GM19467 (cell line): ENCODE data around the gene RB1.
"Not testable (repeated sequence)": the region's sequence is repeated elsewhere in the genome, so short reads cannot be mapped to it uniquely, and the experiment has no call there.

Source experiments
- ATAC-seq: cut with Tn5 transposase; IDR thresholded peaks from one replicate; pipeline ENCODE4 v1.9.1; 2021; ENCODE audit warnings: mild to moderate bottlenecking, moderate library complexity; ENCODE audit not compliant: unreplicated experiment

Gene RB1

DNA sequence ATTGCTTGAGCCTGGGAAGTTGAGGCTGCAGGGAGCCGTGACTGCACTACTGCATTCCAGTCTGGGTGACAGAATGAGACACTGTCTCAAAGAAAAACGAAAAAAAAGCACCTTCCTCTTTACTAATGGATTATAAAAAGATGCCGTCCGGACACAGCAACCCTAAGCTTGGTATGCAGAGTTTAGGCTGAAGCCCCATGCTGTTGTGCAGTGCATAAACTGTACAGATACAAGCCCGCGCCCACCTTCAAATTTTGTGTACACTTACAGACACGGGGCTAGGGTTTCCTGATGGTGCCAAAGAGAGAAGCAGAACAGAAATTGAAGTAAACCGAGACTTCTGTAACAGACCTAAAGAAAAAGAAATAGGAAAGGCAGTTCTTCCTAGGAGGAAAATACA, 100.4 kb downstream of the RB1 start:
- ATAC-seq, result no peak

DNA sequence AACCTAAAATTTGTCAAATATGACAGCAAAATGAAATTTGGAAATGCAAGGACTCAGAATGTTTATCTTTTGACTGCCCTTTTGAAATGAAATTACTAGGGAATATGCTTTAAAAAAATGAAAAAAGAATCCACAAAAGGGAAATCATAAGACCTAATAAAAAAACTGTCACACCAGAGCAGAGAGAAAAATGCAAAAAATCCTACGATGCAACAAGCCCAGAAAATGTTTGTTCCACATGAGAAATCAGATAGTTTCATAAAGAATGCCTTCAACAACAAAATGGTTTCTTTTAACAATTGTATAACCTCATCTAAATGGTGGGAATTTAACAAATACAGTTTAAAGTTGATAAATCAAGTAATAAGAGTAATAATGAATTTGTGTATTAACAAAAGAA, 101.4 kb downstream of the RB1 start:
- ATAC-seq, result no peak

DNA sequence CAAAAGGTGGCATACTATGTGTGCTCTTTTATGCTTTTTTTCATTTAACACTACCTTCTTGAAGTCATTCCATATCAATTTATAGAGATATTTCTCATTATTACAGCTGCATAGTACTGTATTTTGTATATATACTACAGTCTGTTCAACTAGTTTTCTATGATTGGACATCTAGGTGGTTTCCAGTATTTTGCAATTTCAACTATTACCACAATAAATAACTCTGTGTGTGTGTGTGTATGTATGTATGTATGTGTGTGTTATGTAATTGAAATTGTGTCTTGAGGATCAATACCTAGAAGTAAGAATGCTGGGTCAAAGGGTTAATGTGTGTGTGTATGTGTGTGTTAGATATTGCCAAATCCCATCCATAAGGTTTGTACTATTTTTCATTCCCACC, 102.3 kb downstream of the RB1 start:
- ATAC-seq, result no peak

- no peak for ATAC-seq
These were observed 106.6 kb downstream of the RB1 start for GRCh38 chr13:48410199-48410598.

GRCh38 chr13:48411147-48411794, 107.7 kb downstream of the RB1 start:
- ATAC-seq, result no peak

DNA sequence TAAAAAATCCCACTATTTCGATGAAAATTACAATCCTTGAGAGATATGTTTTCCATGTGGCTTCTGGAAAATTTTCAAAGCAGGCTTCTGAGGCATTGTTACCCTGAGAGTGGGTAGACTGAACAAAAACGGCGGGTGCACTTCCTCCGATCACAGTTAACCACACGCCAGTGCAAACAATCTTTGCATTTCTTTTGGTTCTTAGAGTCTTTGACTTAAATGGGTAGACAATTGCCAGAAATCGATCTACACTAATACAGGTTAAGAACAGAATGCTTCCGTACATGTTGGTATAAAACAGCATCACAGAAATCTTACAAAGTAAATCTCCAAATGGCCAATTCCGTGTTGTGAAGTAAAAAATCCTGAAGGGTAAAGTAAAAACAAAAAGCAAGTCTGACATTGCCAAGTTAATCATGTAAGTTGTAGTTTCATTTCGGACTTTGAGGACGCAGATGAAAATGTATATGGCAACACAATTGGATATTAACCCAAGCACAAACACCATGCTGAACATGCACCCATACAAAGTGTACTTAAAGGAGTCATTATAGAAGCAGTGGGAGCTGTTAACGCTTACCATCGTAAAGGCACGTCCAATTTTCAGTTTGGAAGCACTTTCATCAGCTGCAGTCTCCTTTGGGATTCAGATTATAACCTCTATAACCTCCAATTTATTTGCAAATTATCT, 108.4 kb downstream of the RB1 start:
- ATAC-seq, result no peak

- no peak for ATAC-seq
These were observed 109.4 kb downstream of the RB1 start, which contains the start of gene LPAR6 for GRCh38 chr13:48412881-48413351. LPAR6 (minus strand) TSS chr13:48413113; CDS start chr13:48412423, 690 bp downstream.

DNA sequence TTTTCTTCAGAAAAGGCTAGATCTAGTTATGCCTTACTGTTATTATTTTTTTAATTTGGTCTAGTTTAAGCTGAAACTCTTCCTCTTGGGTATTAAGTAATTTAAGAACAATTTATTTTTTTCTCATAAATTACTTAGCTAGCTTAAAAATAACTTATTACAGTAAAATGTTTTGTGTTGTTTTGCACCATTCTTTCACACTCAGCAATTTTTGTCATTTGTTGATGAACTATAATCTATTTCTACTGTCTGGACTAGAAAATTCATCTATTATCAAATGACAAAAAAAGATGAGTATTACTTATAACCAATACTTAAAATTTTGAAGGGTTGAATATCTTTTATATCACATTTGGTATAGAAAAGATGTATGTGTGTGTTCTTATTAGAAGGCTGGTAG, 111.0 kb downstream of the RB1 start:
- no peak for ATAC-seq

DNA sequence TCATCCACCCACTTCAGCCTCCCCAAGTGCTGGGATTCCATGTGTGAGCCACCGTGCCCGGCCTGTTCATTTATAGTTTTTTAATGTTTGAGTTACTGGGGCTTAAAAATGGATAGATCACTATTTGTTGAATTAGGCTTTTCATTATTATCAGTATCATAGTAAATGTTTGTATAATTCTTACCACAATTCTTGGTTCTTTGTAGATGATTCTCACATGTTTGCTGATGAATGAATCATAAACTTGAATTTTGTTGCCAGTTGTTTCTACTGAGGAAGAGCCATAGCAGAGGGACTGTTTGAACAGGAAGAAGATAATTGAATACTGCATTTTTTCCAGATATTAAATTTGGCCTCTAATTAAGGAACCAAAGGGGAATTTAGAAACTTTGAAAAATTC, 112.0 kb downstream of the RB1 start:
- no peak for ATAC-seq

DNA sequence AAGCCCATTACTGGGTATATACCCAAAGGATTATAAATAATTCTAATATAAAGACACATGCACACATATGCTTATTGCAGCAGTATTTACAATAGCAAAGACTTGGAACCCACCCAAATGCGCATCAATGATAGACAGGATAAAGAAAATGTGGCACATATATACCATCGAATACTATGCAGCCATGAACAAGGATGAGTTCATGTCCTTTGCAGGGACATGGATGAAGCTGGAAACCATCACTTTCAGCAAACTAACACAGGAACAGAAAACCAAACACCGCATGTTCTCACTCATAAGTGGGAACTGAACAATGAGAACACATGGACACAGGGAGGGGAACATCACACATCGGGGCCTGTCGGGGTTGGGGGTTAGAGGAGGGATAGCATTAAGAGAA, 118.5 kb downstream of the RB1 start:
- not testable (repeated sequence) for ATAC-seq

- ATAC-seq, result no peak
These were observed 120.7 kb downstream of the RB1 start for GRCh38 chr13:48424212-48424611.

DNA sequence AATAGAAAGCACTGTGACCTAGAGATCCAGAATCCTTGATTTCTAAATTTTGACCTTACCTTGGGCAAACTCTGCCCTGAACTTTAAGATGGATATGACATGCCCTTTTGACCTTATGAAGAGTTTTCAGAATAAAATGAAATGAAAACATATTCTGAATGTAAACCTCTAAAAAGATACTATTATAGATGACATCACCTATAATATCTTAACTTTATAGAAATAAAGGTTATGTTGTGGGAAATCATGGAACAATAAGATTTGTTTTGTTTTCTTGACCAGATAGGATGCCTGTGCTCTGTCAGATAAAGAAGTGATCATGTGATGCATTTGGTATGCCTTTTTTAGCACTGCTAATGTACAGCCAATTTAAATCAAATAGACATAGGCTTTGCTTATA, 122.5 kb downstream of the RB1 start:
- ATAC-seq, result no peak

DNA sequence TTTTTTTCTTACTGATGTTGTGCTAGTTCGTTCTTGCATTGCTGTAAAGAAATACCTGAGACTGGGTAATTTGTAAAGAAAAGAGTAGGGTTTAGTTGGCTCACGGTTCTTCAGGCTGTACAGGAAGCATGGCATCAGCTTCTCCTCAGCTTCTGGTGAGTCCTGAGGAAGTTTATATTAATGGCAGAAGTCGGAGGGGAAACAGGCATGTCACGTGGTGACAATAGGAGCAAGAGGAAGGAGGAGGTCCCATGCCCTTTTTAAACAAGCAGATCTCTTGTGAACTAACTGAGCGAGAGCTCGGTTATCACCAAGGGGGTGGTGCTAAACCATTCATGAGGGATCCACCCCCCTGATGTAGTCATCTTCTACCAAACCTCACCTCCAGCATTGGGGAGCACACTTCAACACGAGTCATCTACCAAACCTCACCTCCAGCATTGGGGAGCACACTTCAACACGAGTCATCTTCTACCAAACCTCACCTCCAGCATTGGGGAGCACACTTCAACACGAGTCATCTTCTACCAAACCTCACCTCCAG, 123.3 kb downstream of the RB1 start:
- not testable (repeated sequence) for ATAC-seq

DNA sequence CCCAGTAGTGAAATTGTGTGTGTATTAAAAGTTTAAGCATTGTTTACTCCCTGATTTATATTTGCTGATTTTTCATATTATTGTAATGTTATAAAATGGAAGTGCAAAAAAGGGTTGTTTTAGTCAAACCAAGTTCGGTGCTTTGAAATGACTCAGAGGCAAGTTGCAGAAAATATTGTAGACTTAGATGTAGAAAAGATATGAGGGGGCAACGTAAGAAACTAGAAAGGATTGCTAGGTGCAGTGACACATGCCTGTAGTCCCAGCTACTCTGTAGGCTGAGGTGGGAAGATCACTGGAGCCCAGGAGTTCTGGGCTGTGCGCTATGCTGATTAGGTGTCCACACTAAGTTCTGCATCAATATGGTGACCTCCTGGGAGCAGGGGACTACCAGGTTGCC, 125.5 kb downstream of the RB1 start:
- no peak for ATAC-seq

DNA sequence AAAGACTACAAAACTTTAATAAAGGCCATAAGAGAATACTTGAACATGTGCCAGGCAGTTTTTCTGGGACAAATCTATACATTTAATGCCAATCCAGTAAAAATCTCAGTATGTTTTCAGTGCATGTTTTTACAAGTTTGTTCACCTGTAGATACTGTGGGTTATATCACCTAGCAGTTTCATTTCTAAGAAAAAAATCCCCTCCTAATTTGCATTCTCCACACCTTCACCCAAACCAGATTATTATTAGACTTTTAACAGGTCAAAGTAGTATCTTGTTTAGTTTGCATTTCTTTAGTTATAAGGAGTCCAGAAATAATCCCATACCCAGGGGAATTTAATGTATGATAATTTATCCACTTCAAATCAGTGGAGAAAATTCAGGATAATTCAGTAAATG, 126.3 kb downstream of the RB1 start:
- ATAC-seq, result no peak

DNA sequence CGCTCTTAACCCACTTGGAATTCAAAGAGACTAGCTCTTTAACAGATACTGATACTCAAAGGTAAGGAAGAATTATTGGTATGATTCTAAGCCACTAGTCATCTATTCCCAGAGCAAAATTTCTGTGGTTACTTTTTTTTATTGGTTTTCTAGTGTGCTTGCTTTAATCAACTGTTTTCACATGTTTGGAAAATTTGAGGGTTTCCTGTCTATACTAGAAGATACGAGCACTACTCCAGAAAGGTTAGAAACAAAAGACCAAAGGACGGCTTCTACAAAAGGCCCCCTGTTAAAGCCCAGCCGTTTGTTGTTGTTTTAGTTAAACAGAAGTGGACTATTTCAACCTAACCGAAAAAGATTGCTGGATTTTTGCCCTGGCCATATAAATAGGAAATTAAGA, 127.9 kb downstream of the RB1 start:
- ATAC-seq, result no peak

DNA sequence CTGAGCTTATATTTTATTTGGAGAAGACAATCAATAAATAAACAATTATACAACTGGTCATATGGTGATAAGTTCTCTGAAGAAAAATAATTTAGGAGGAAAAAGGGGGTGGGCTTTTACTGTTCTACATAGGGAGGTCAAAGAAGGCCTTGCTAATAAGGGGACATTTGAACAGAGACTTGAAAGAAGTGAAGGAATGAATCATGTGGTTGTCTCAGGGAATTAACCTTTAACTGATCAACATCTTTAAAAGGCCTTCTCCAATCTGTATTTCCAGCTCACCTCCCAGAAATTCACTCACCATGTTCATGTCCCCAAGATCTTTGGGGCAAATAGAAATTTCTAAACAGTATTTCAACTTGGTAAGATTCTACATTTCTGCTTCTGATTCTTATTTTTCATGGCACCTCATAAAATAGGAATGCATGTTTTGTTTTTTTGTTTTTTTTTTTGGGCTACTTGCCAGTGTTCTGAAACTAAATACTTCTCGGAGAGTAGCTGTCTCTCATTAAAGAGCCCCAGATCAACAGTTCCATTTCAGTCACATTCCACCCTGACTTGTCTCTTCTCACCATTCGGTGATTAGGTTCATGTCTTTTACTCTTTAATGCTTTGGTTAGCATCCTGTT, 128.6 kb downstream of the RB1 start:
- ATAC-seq, result no peak

DNA sequence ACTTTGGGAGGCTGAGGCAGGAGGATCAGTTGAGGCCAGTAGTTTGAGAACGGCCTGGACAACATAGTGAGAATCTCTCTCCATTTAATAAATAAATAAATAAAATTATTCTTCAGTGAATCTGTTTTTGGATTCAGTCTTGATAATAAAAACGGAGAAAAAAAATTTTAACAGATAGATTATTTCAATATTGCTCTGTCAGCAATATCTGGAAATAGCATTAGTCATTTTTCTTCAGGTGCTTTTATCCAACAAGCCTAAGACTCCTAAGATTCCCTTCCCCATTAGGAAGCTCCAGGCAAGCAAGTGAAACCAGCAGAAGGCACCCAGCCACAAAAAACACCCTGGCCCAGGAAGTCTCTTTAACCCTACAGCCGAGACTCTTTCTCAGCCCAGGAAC, 130.6 kb downstream of the RB1 start:
- no peak for ATAC-seq

GRCh38 chr13:48436661-48437288, 133.2 kb downstream of the RB1 start:
- no peak for ATAC-seq

- ATAC-seq, result no peak
These were observed 133.8 kb downstream of the RB1 start for GRCh38 chr13:48437371-48437770.

DNA sequence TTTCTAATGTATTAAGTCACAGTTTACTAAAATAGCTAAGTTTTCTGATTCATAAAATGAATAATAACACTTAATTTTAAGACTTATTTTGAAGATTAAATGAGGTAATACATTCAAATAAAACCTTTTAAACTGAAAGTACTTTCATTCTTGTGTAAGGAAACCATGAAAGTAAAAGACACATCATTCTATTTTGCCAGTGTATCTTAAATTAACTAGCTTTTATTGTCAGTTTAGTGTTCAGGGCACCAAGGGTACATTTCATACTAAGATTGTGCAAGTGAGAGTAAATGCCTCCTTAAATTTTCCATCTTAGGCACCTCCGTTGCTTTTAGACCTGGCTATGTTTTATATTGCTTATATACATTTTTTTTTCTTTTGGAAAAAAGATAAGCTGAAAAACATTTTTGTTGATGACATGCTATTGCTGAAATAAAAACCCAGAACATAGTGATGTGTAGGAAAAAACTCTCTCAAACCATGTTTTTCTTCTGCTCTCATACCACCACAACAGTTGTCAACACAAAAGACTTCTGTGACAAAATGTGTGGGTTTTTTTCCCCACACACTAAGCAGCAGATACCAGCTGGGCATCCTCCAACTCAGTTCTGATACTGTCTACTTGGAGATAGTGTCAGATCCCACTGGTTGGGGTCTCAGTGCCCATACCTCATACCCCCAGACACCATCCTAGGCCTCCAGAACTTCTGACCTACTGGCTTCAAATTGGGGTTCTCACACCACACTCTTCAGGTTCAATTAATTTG, 140.1 kb downstream of the RB1 start:
- no peak for ATAC-seq
